Spleen (tissue), 11 donors: Measurements from ENCODE around the gene CMIP. TPM values are rescaled to one million over a fixed set of nuclear protein-coding genes. Genes with fewer than 3 reads are reported as not detected.

Experiments
- DNase-seq: peaks from one replicate; pipeline ENCODE4 v3.0.0-alpha.2; 2020
- H3K27ac ChIP-seq, 8 donors: fragments of 200-600 bp; sonication (generic) in 7 of 8; 1 replicate in 4 of 8; 2 replicates in 4 of 8; pipeline versions ENCODE4 v1.5.0 to v1.8.0; 2016 to 2021; ENCODE audit warnings: inconsistent platforms in 4 of 8, mild to moderate bottlenecking in 4 of 8, moderate library complexity in 1 of 8
- H3K27me3 ChIP-seq, 7 donors: fragments of 200-600 bp; sonication (generic) in 6 of 7; replicated peaks in 1 of 7; 1 replicate in 4 of 7; 2 replicates in 3 of 7; pipeline versions ENCODE4 v1.5.0 to v1.8.0; 2016 to 2021; ENCODE audit warnings: inconsistent platforms in 3 of 7, mild to moderate bottlenecking in 1 of 7
- H3K36me3 ChIP-seq, 6 donors: fragments of 200-600 bp; sonication (generic) in 5 of 6; 1 replicate in 4 of 6; 2 replicates in 2 of 6; pipeline versions ENCODE4 v1.5.0 to v1.8.0; 2016 to 2021; ENCODE audit warnings: inconsistent platforms in 2 of 6
- H3K4me1 ChIP-seq, 6 donors: fragments of 200-600 bp; sonication (generic) in 5 of 6; 1 replicate in 3 of 6; 2 replicates in 3 of 6; pipeline versions ENCODE4 v1.5.0 to v1.8.0; 2016 to 2021; ENCODE audit warnings: inconsistent platforms in 3 of 6
- H3K4me3 ChIP-seq, 8 donors: fragments of 200-600 bp; sonication (generic) in 7 of 8; 1 replicate in 4 of 8; 2 replicates in 4 of 8; pipeline versions ENCODE4 v1.5.0 to v1.8.0; 2016 to 2021; ENCODE audit warnings: inconsistent platforms in 4 of 8, mild to moderate bottlenecking in 4 of 8, moderate library complexity in 2 of 8
- H3K9me3 ChIP-seq, 8 donors: fragments of 200-600 bp; sonication (generic) in 7 of 8; 1 replicate in 4 of 8; 2 replicates in 4 of 8; pipeline versions ENCODE4 v1.5.0 to v1.8.0; 2016 to 2021; ENCODE audit warnings: inconsistent platforms in 4 of 8
- CTCF ChIP-seq, 11 experiments: fragments of 200-600 bp in 7 of 11; fragments of 450-650 bp in 4 of 11; sonication (generic) in 4 of 11; IDR thresholded peaks in 8 of 11; conservative IDR thresholded peaks in 3 of 11; 1 replicate in 7 of 11; 2 replicates in 4 of 11; pipeline versions ENCODE4 v1.4.0 to v1.8.0; 2016 to 2021; ENCODE audit warnings: antibody characterized with exemption in 11 of 11, inconsistent platforms in 4 of 11, mild to moderate bottlenecking in 1 of 11
- POLR2A ChIP-seq, 3 donors: fragments of 450-650 bp; IDR thresholded peaks; one replicate each; pipeline ENCODE4 v1.5.1; 2017; ENCODE audit warnings: antibody characterized with exemption in 3 of 3, mild to moderate bottlenecking in 1 of 3
- POLR2AphosphoS5 ChIP-seq, 3 donors: sonication (generic); formaldehyde crosslinking; IDR thresholded peaks; one replicate each; pipeline ENCODE4 v1.5.1; 2017; ENCODE audit warnings: antibody characterized with exemption in 3 of 3
- WGBS, 5 donors: extraction: QIAGEN DNeasy Blood & Tissue Kit in 3 of 5; methylation state at CpG; one replicate each; pipeline versions ENCODE4 v1.1.5 to v1.1.7; 2013 to 2018; 5-methylcytosine and 5-hydroxymethylcytosine counted together
- intact Hi-C: fragments of 100-400 bp; cut with DNase I; formaldehyde crosslinking; loops from one replicate; pipeline ENCODE4 v1.15.0; 2023; ENCODE audit warnings: low total_unique reads
- polyA plus RNA-seq, 3 donors: library from polyadenylated mRNA; stranded (reverse); fragments of 200-250 nt; gene quantifications; one replicate each; pipeline ENCODE4 v1.2.1, GENCODE V29; 2013
- total RNA-seq, 7 donors: library from RNA; depleted of rRNA in 3 of 7; stranded (reverse); fragments of >200 nt in 3 of 7; fragmentation: NEBNext Ultra II Directional in 4 of 7; extraction: Animal tissue kit (Norgen Biotek cat#: 25700) in 4 of 7; gene quantifications; one replicate each; pipeline versions ENCODE4 v1.1.0 to v1.2.1, GENCODE V29; 2016 to 2021
- donor health status: healthy with polysubstance abuse.
- donor health status: DM: no; HTN: no; CAD: no; lungs with moderate emphysema.
- donor health status: DM: no; HTN: no; CAD: no.
- donor health status: Bipolar disorder and iron deficiency.
- donor health status: healthy.
- donor health status: DM: no; HTN: no; CAD: no.
- donor health status: DM: yes; HTN: yes; CAD: no.

Gene CMIP
- total and polyA plus RNA-seq, 10 donors: 6.0 to 107 (median 63.6) TPM

- H3K4me3 ChIP-seq: no peak overlapping the region
- no peaks in the 10 kb centered on the region for H3K36me3 ChIP-seq
- no peaks in the 10 kb centered on the region for H3K9me3 ChIP-seq
- no peaks in the 10 kb centered on the region for H3K27me3 ChIP-seq
- WGBS, 5 donors: 85 to 96% (median 87%) methylated on average over 1 of the region's 1 CpG
- TF ChIP-seq POLR2AphosphoS5 (IDR thresholded peaks at IDR 0.05): no peak
- TF ChIP-seq CTCF (IDR thresholded peaks at IDR 0.05 in 8 of 11, conservative IDR thresholded peaks at IDR 0.05 in 3 of 11): no peak
- TF ChIP-seq POLR2A (IDR thresholded peaks at IDR 0.05): no peak
- H3K4me1 ChIP-seq: peaks cover 10 to 36% (median 27%) of the 10 kb centered on the region in 6 donors
- no peak overlapping the region for H3K27ac ChIP-seq
- DNase-seq: no peak
- intact Hi-C loops: no loop called here
These were observed 288.7 kb downstream of the CMIP start for GRCh38 chr16:81733295-81733694.

GRCh38 chr16:81734632-81735434, 290.2 kb downstream of the CMIP start:
- Histone ChIP-seq H3K36me3 (no peaks in the 10 kb centered on the region), H3K4me3 (no peak overlapping the region), H3K27ac (no peak overlapping the region), H3K4me1 (peaks cover 16 to 45% (median 38%) of the 10 kb centered on the region in 6 donors), H3K9me3 (no peaks in the 10 kb centered on the region), H3K27me3 (no peaks in the 10 kb centered on the region)
- no peak for TF ChIP-seq POLR2A (IDR thresholded peaks at IDR 0.05)
- no peak for TF ChIP-seq CTCF (IDR thresholded peaks at IDR 0.05 in 8 of 11, conservative IDR thresholded peaks at IDR 0.05 in 3 of 11)
- TF ChIP-seq POLR2AphosphoS5 (IDR thresholded peaks at IDR 0.05): no peak
- peak; percentile 71 for DNase-seq
- 94 to 97% (median 96%) methylated on average over 6 of the region's 6 CpGs for WGBS, 5 donors
- intact Hi-C loops: loop anchor here (5.0 kb wide), 1 partner anchor 528 kb away; no protein-coding TSS in a partner anchor

GRCh38 chr16:81737885-81738536, 293.4 kb downstream of the CMIP start:
- no peaks in the 10 kb centered on the region for H3K36me3 ChIP-seq
- no peaks in the 10 kb centered on the region for H3K9me3 ChIP-seq
- peak overlapping the region in 7 of 8 donors; percentile 74 to 92 (median 85) for H3K27ac ChIP-seq
- WGBS, 5 donors: 6 to 11% (median 8%) methylated on average over 21 to 22 of the region's 22 CpGs
- TF ChIP-seq CTCF (IDR thresholded peaks at IDR 0.05 in 8 of 11, conservative IDR thresholded peaks at IDR 0.05 in 3 of 11): peak; percentile 86 to 97 (median 94)
- peak in 2 of 3 donors; percentile 35 to 61 for TF ChIP-seq POLR2AphosphoS5 (IDR thresholded peaks at IDR 0.05)
- no peak for TF ChIP-seq POLR2A (IDR thresholded peaks at IDR 0.05)
- peak overlapping the region in 7 of 8 donors; percentile 8 to 59 (median 22) for H3K4me3 ChIP-seq
- intact Hi-C loops: loop anchor here (5.0 kb wide), 1 partner anchor 531 kb away; no protein-coding TSS in a partner anchor
- H3K27me3 ChIP-seq: no peaks in the 10 kb centered on the region
- H3K4me1 ChIP-seq: peaks cover 14 to 55% (median 39%) of the 10 kb centered on the region in 6 donors
- DNase-seq: peak; percentile 94
